Lower leg skin (tissue), 4 donors: ENCODE data around the gene SHPK. TPM values are rescaled to one million over a fixed set of nuclear protein-coding genes. Genes with fewer than 3 reads are reported as not detected.

ENCODE experiments used
- DNase-seq, 2 donors: peaks; one replicate each; pipeline ENCODE4 v3.0.0-alpha.2; 2019; ENCODE audit warnings: low spot score in 2 of 2
- H3K4me3 ChIP-seq: fragments of 200-600 bp; sonication (generic); 2 replicates; pipeline ENCODE4 v1.5.1; 2017; ENCODE audit warnings: mild to moderate bottlenecking, low read depth; ENCODE audit not compliant: poor library complexity, severe bottlenecking
- POLR2A ChIP-seq, 2 donors: fragments of 450-650 bp; IDR thresholded peaks; one replicate each; pipeline ENCODE4 v1.6.1; 2016 to 2017; ENCODE audit warnings: antibody characterized with exemption in 2 of 2, mild to moderate bottlenecking in 1 of 2, moderate library complexity in 1 of 2
- WGBS, 2 donors: methylation state at CpG; one replicate each; pipeline ENCODE4 v1.1.5; 2018; 5-methylcytosine and 5-hydroxymethylcytosine counted together
- intact Hi-C: fragments of 100-400 bp; cut with DNase I; formaldehyde crosslinking; loops from one replicate; pipeline ENCODE4 v1.15.0; 2023; ENCODE audit warnings: low total_unique reads
- total RNA-seq, 4 donors: library from RNA; depleted of rRNA; stranded (reverse); fragments of >200 nt; gene quantifications; one replicate each; pipeline ENCODE4 v1.1.0, GENCODE V29; 2016
- TF ChIP-seq, protein P1 (sequence below), 3 donors: fragments of 450-650 bp; IDR thresholded peaks; one replicate each; pipeline ENCODE4 v1.5.1; 2016; ENCODE audit warnings: antibody characterized with exemption in 3 of 3, mild to moderate bottlenecking in 3 of 3, moderate library complexity in 2 of 3

Gene SHPK
- total RNA-seq, 4 donors from 2014 or later, result 18.2 to 30.3 (median 23.1) TPM

DNA sequence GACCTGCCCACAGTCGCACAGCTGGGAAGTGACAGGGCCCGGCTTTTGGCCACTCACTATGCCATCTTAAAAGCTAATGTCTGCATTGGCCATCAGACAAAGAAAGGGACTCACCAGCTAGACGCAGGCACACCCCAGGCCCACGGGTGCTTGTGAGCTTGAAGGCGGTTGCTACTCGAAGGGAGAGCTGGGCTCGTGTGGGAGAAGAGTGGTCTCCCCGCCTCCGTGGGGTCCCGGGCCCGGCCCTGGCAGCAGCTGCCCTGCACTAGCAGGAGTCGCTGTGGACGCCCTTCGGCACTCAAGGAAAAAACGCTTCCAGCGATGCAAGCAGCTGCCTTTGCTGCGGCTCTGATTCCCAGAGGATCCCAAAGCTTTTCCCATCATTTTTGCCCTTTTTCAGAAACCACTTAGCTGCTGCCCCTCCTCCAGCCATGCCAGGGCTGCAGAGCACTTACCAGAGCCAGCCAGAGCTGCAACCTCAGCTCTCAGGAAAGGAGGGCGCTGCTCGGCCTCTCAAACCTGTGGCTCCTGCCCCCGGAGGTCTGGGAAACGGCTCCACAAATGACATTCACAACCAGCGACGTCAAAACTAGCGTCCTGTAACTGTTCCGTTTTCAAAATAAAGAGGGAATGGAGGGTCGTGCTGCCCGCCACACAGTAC is 39.1 kb downstream of the SHPK start:
- 92% methylated on average over 25 to 27 of the region's 27 CpGs for WGBS, 2 donors
- intact Hi-C loops, result no loop called here
- TF ChIP-seq POLR2A (IDR thresholded peaks at IDR 0.05), result no peak
- TF ChIP-seq, protein P1, sequence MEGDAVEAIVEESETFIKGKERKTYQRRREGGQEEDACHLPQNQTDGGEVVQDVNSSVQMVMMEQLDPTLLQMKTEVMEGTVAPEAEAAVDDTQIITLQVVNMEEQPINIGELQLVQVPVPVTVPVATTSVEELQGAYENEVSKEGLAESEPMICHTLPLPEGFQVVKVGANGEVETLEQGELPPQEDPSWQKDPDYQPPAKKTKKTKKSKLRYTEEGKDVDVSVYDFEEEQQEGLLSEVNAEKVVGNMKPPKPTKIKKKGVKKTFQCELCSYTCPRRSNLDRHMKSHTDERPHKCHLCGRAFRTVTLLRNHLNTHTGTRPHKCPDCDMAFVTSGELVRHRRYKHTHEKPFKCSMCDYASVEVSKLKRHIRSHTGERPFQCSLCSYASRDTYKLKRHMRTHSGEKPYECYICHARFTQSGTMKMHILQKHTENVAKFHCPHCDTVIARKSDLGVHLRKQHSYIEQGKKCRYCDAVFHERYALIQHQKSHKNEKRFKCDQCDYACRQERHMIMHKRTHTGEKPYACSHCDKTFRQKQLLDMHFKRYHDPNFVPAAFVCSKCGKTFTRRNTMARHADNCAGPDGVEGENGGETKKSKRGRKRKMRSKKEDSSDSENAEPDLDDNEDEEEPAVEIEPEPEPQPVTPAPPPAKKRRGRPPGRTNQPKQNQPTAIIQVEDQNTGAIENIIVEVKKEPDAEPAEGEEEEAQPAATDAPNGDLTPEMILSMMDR (IDR thresholded peaks at IDR 0.05), result no peak
- H3K4me3 ChIP-seq, result no peak overlapping the region
- DNase-seq, result no peak

DNA sequence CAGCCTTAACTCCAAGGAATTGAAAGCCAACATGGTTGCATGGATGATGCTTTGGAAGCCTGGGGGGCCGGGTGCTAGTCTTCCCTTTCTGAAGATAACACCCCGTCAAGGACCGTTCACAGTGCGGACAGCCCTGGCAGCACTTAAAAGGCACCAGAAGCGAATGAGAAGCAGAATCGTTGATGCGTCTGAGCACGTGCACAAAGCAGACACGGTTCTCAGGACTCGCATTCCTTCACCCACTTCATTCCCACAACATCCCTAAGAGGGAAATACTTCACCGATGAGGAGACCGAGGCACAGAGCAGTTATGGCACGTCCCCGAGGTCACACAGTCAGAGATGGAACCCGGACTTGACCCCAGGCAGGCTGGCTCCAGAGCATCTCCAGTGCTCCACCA is 41.1 kb downstream of the SHPK start:
- intact Hi-C loops, result no loop called here
- WGBS, 2 donors, result 77 to 80% methylated on average over 15 of the region's 15 CpGs
- H3K4me3 ChIP-seq, result no peak overlapping the region
- no peak for DNase-seq
- TF ChIP-seq, protein P1 (IDR thresholded peaks at IDR 0.05), result no peak
- no peak for TF ChIP-seq POLR2A (IDR thresholded peaks at IDR 0.05)

DNA sequence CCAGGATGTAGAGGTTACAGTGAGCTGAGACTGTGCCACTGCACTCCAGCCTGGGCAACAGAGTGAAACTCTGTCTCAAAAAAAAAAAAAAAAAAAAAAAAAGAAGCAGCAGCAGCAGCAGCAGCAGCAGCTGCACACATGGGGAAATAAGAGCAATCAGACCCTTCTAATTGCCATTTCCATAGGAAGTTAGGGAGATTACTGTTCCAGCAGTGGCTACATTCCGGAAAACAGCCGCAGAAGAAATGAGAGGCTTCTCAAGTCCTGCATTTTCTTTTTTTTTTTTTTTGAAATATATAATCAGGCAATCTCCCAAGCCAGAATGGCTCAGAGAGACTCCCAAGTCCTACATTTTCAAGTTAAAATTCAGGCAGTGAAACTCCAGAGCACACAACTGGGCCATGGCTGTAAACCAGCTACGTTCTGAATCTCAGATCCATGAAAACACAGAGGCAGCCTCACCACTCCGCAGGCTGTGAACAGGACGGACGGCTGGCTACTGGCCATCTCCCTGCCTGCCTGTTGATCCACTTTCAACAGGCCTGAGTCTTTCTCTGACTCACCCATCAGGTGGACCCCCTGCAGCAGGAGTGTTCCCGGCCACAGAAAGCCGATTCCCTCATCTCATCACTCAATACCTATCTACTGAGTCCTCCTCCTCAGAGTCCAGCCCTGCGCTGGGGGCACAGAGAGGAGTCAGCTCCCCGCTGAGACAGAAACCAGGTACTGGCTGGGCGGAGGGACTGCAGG is 41.8 kb downstream of the SHPK start:
- DNase-seq, result no peak
- 60 to 82% methylated on average over 11 of the region's 11 CpGs for WGBS, 2 donors
- H3K4me3 ChIP-seq, result no peak overlapping the region
- TF ChIP-seq POLR2A (IDR thresholded peaks at IDR 0.05), result no peak
- intact Hi-C loops, result no loop called here

DNA sequence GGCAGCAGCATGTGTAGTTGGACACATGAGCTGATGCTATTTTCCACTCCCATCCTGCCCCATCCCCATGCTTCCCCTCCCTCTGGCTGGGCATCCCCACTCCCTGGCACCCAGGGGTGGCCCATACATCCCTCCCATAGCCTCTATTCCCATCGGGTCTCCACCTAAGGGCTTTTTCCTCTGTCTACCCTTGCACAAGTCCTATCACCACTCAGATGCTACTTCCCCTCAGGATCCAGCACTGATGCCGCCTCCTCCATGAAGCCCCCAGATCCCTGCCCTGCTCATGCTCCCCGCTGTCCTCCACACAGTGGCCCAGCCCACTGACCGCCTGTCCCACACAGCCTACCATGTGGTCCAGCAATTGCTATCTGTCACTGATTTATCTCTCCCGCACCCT is 42.7 kb downstream of the SHPK start:
- intact Hi-C loops, result no loop called here
- WGBS, 2 donors, result 92 to 94% methylated on average over 5 of the region's 5 CpGs
- no peak overlapping the region for H3K4me3 ChIP-seq
- no peak for DNase-seq
- TF ChIP-seq, protein P1 (IDR thresholded peaks at IDR 0.05), result no peak
- TF ChIP-seq POLR2A (IDR thresholded peaks at IDR 0.05), result no peak

DNA sequence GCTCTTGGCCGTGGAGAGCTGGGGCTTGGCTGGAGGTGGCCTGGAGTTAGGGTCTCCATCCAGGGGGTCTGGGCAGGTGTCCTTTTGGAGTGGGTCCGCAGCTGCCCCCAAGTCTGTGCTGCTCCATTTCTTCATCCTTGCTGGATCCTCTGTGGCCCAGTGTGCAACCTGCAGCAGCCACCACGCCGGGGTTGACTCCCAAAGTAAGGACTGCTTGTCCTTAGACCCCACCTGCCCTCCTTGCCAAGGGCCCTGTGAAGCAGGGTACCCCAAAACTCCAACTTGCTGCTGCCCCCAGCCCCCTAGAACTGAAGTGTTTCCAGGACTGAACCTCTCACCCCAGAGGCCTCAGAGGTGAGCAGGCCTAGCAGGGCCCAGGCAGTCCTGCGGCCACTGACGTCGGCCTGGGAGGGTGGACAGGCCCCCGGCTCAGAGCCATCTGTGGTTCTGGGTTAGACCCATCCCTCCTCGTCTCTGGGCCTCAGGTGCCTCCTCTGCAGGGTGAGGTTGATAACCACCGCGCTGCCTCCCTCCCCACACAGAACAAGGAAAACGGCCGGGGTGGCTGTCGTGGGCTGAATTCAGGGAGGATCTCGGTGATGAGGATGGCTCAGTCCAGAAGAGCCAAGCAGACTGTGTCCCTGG is 43.7 kb downstream of the SHPK start:
- intact Hi-C loops, result no loop called here
- 85 to 89% methylated on average over 8 to 13 of the region's 15 CpGs for WGBS, 2 donors
- no peak for TF ChIP-seq POLR2A (IDR thresholded peaks at IDR 0.05)
- TF ChIP-seq, protein P1 (IDR thresholded peaks at IDR 0.05), result no peak
- DNase-seq, result no peak
- H3K4me3 ChIP-seq, result no peak overlapping the region

DNA sequence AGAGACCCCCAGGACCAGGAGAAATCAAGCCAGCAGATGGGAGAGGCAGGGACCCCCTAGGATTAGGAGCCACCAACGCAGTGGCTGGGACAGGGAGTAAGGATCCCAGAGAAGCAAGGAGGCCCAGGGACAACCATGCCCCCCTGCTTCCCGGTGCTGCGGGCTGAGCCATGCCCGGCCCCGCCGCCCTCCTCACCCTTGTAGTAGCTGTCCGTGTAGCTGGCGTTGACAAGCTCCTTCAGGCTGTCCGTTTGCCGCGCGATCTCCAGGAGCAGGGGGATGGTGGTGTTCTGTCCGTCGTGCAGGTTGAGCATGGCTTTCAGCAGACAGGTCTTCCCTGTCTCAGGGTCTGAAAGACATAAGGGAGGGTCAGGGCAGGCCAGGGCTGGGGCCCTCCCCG is 45.3 kb downstream of the SHPK start:
- no peak overlapping the region for H3K4me3 ChIP-seq
- intact Hi-C loops, result no loop called here
- 80 to 91% methylated on average over 15 of the region's 15 CpGs for WGBS, 2 donors
- no peak for DNase-seq
- TF ChIP-seq POLR2A (IDR thresholded peaks at IDR 0.05), result no peak
- TF ChIP-seq, protein P1 (IDR thresholded peaks at IDR 0.05), result no peak
